Stimulated activated CD4-positive, alpha-beta T cell treated with anti-CD3 and anti-CD28 coated beads, Interleukin-1b, Interleukin-23, amount 100 ng/mL, for 4 hours (primary cell): ENCODE data around the gene HELLS.
"Not testable (repeated sequence)": the region's sequence is repeated elsewhere in the genome, so short reads cannot be mapped to it uniquely, and the experiment has no call there.

Experiments used
- DNase-seq, 2 donors: peaks; one replicate each; pipeline ENCODE4 v3.0.0-alpha.2; 2020; ENCODE audit warnings: low read depth in 2 of 2

The HELLS gene

GRCh38 chr10:94545391-94546048 lies at the start of gene HELLS:
Gene HELLS (plus strand): TSS chr10:94545788. CDS start chr10:94545922, 134 bp downstream.
- DNase-seq, result peak; percentile 61 to 62

- DNase-seq, result no peak
Measured at GRCh38 chr10:94496010-94496409, 49.6 kb upstream of the HELLS start.

GRCh38 chr10:94496646-94497045 lies 48.9 kb upstream of the HELLS start:
- no peak for DNase-seq

GRCh38 chr10:94500063-94500462 lies 45.5 kb upstream of the HELLS start:
- DNase-seq, result no peak

GRCh38 chr10:94521276-94522250 lies 24.0 kb upstream of the HELLS start:
- DNase-seq, result no peak

GRCh38 chr10:94524146-94524545 lies 21.4 kb upstream of the HELLS start:
- no peak for DNase-seq

- DNase-seq, result no peak
Measured at GRCh38 chr10:94524711-94525110, 20.9 kb upstream of the HELLS start.

GRCh38 chr10:94531550-94531949 lies 14.0 kb upstream of the HELLS start:
- DNase-seq, result not testable (repeated sequence)

GRCh38 chr10:94533027-94533426 lies 12.6 kb upstream of the HELLS start:
- no peak for DNase-seq

GRCh38 chr10:94542282-94542681 lies 3.3 kb upstream of the HELLS start:
- not testable (repeated sequence) for DNase-seq

- no peak for DNase-seq
Measured at GRCh38 chr10:94546049-94546900, 687 bp downstream of the HELLS start.

- DNase-seq, result no peak
Measured at GRCh38 chr10:94546901-94547185, 1.3 kb downstream of the HELLS start.

- no peak for DNase-seq
Measured at GRCh38 chr10:94549221-94549620, 3.6 kb downstream of the HELLS start.

- not testable (repeated sequence) for DNase-seq
Measured at GRCh38 chr10:94567714-94568307, 22.2 kb downstream of the HELLS start.

- no peak for DNase-seq
Measured at GRCh38 chr10:94571081-94571480, 25.5 kb downstream of the HELLS start.

- no peak for DNase-seq
Measured at GRCh38 chr10:94571528-94571927, 25.9 kb downstream of the HELLS start.

GRCh38 chr10:94578790-94579189 lies 33.2 kb downstream of the HELLS start:
- DNase-seq, result no peak

- no peak for DNase-seq
Measured at GRCh38 chr10:94583124-94583523, 37.5 kb downstream of the HELLS start.

- DNase-seq, result no peak
Measured at GRCh38 chr10:94591461-94592205, 46.0 kb downstream of the HELLS start.

- no peak for DNase-seq
Measured at GRCh38 chr10:94602729-94603515, 57.3 kb downstream of the HELLS start.
